BLaER1 treated with 17β-estradiol and CSF1 and Interleukin-3, amounts not matched to agents 10 nM and 100 nM (cell line): ENCODE data around the gene DNTTIP2.
"Not testable (repeated sequence)": the region's sequence is repeated elsewhere in the genome, so short reads cannot be mapped to it uniquely, and the experiment has no call there.

Experiments used
- H3K27ac ChIP-seq, 11 experiments: shearing (Covaris generic); formaldehyde crosslinking; 2 replicates each; pipeline ENCODE4 v1.8.1; 2022
- H3K27me3 ChIP-seq, 11 experiments: shearing (Covaris generic); formaldehyde crosslinking; 2 replicates each; pipeline ENCODE4 v1.8.1; 2022
- H3K36me3 ChIP-seq, 11 experiments: shearing (Covaris generic); formaldehyde crosslinking; 2 replicates each; pipeline ENCODE4 v1.8.1; 2022
- H3K4me1 ChIP-seq, 10 experiments: shearing (Covaris generic); formaldehyde crosslinking; 2 replicates each; pipeline ENCODE4 v1.8.1; 2022
- H3K4me2 ChIP-seq, 11 experiments: shearing (Covaris generic); formaldehyde crosslinking; 2 replicates each; pipeline ENCODE4 v1.8.1; 2022
- H3K4me3 ChIP-seq, 10 experiments: shearing (Covaris generic); formaldehyde crosslinking; 2 replicates each; pipeline ENCODE4 v1.8.1; 2022
- H3K9ac ChIP-seq, 11 experiments: shearing (Covaris generic); formaldehyde crosslinking; 2 replicates each; pipeline ENCODE4 v1.8.1; 2022
- H3K9me3 ChIP-seq, 11 experiments: shearing (Covaris generic); formaldehyde crosslinking; replicated peaks in 1 of 11; 2 replicates each; pipeline ENCODE4 v1.8.1; 2022
- H4K20me1 ChIP-seq, 11 experiments: shearing (Covaris generic); formaldehyde crosslinking; 2 replicates each; pipeline ENCODE4 v1.8.1; 2022
- Cebpa-rat ChIP-seq, 11 experiments: shearing (Covaris generic); IDR thresholded peaks; 2 replicates each; pipeline ENCODE4 v1.8.1; 2022

The DNTTIP2 gene, protein sequence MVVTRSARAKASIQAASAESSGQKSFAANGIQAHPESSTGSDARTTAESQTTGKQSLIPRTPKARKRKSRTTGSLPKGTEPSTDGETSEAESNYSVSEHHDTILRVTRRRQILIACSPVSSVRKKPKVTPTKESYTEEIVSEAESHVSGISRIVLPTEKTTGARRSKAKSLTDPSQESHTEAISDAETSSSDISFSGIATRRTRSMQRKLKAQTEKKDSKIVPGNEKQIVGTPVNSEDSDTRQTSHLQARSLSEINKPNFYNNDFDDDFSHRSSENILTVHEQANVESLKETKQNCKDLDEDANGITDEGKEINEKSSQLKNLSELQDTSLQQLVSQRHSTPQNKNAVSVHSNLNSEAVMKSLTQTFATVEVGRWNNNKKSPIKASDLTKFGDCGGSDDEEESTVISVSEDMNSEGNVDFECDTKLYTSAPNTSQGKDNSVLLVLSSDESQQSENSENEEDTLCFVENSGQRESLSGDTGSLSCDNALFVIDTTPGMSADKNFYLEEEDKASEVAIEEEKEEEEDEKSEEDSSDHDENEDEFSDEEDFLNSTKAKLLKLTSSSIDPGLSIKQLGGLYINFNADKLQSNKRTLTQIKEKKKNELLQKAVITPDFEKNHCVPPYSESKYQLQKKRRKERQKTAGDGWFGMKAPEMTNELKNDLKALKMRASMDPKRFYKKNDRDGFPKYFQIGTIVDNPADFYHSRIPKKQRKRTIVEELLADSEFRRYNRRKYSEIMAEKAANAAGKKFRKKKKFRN

GRCh38 chr1:93878889-93879586 lies at the start of gene DNTTIP2:
Gene DNTTIP2 (minus strand): TSS chr1:93879206. CDS start chr1:93879148, 58 bp downstream.
- Histone ChIP-seq H3K4me3 (peak within 1 kb of the TSS; percentile 87 to 98 (median 94)), H3K9ac (peak within 1 kb of the TSS; percentile 86 to 97 (median 94)), H4K20me1 (peaks cover 12 to 47% (median 43%) of the 10 kb centered on the region in 11 experiments; a peak in 20 of 22 replicates), H3K27ac (peak within 1 kb of the TSS; percentile 88 to 97 (median 93)), H3K9me3 (no peaks in the 10 kb centered on the region), H3K4me1 (peaks cover 31 to 52% (median 40%) of the 10 kb centered on the region in 10 experiments), H3K27me3 (no peaks in the 10 kb centered on the region), H3K36me3 (peaks cover 31 to 57% (median 43%) of the 10 kb centered on the region in 11 experiments), H3K4me2 (peak within 1 kb of the TSS; percentile 82 to 97 (median 93))
- no peak for TF ChIP-seq Cebpa-rat (IDR thresholded peaks at IDR 0.05)

DNA sequence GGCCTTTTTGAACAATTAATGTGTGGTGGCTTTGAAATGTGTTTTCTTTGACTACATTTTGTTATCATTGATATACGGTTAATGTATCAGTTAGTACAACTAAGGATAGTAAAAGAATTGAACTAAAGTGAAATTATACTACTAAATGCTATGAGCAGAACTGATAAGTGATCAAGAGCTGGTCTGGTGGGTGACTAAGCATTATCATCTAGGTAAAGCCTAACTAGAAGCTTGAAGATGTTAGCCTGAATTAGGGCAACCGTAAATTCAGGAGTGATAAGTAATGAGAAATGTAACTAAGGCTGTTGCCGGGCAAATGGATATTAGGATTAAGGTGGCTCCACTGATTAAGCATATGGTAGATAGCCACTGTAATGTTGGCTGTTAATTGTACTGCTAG lies 46.2 kb upstream of the DNTTIP2 start:
- no peak overlapping the region for H3K4me2 ChIP-seq
- H3K27ac ChIP-seq: no peak overlapping the region
- H3K4me1 ChIP-seq: no peaks in the 10 kb centered on the region
- no peak overlapping the region for H3K4me3 ChIP-seq
- TF ChIP-seq Cebpa-rat (IDR thresholded peaks at IDR 0.05): no peak
- no peaks in the 10 kb centered on the region for H3K27me3 ChIP-seq
- no peaks in the 10 kb centered on the region for H4K20me1 ChIP-seq
- no peaks in the 10 kb centered on the region for H3K36me3 ChIP-seq
- H3K9ac ChIP-seq: no peak overlapping the region
- peaks cover 0 to 23% (median 15%) of the 10 kb centered on the region in 11 experiments; a peak in 14 of 22 replicates for H3K9me3 ChIP-seq

DNA sequence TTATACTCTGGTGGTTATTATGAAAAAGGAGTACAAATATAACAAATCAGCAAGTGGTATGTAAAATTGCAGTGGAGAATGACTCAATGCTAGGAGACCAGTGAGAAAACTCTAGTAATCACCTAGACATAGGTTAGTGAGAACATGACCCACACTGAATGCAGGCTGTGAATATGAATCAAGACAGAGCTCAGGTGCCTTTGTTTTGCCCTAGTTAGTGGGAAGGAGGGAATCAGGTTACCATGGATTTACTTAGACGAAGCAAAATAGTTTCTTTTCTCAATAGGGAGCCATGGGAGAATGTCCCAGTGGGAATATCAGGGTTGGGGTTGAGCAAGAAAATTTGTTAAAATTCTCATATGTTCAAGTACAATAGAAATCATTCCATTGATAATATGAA lies 40.8 kb upstream of the DNTTIP2 start:
- no peaks in the 10 kb centered on the region for H3K36me3 ChIP-seq
- H3K4me3 ChIP-seq: no peak overlapping the region
- no peak overlapping the region for H3K9ac ChIP-seq
- H3K4me2 ChIP-seq: no peak overlapping the region
- H3K27ac ChIP-seq: no peak overlapping the region
- no peaks in the 10 kb centered on the region for H3K27me3 ChIP-seq
- peaks cover 0 to 10% (median 0%) of the 10 kb centered on the region in 11 experiments; a peak in 2 of 22 replicates for H3K9me3 ChIP-seq
- H4K20me1 ChIP-seq: no peaks in the 10 kb centered on the region
- no peak for TF ChIP-seq Cebpa-rat (IDR thresholded peaks at IDR 0.05)
- no peaks in the 10 kb centered on the region for H3K4me1 ChIP-seq

- Histone ChIP-seq H3K27ac (no peak overlapping the region), H3K4me1 (no peaks in the 10 kb centered on the region), H3K9me3 (peaks cover 0 to 10% (median 0%) of the 10 kb centered on the region in 11 experiments; a peak in 2 of 22 replicates), H3K4me3 (no peak overlapping the region), H3K27me3 (no peaks in the 10 kb centered on the region), H3K36me3 (no peaks in the 10 kb centered on the region), H3K4me2 (no peak overlapping the region), H4K20me1 (no peaks in the 10 kb centered on the region), H3K9ac (no peak overlapping the region)
- no peak for TF ChIP-seq Cebpa-rat (IDR thresholded peaks at IDR 0.05)
Observed at GRCh38 chr1:93917302-93917701, 38.3 kb upstream of the DNTTIP2 start.

DNA sequence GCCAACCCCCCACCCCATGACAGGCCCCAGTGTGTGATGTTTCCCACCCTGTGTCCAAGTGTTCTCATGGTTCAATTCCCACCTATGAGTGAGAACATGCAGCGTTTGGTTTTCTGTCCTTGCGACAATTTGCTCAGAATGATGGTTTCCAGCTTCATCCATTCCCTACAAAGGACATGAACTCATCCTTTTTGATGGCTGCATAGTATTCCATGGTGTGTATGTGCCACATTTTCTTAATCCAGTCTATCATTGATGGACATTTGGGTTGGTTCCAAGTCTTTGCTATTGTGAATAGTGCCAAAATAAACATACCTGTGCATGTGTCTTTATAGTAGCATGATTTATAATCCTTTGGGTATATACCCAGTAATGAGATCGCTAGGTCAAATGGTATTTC lies 31.9 kb upstream of the DNTTIP2 start:
- H3K9me3 ChIP-seq, H3K36me3 ChIP-seq, H3K27ac ChIP-seq, H3K27me3 ChIP-seq, H3K9ac ChIP-seq, H3K4me3 ChIP-seq, H3K4me2 ChIP-seq: not testable (repeated sequence)
- Histone ChIP-seq H4K20me1 (peaks cover 0 to 30% (median 6%) of the 10 kb centered on the region in 11 experiments; a peak in 9 of 22 replicates), H3K4me1 (peaks cover 16 to 31% (median 22%) of the 10 kb centered on the region in 10 experiments)

GRCh38 chr1:93910305-93910704 lies 31.3 kb upstream of the DNTTIP2 start:
- peak overlapping the region; percentile 7 to 97 (median 91); a peak in 19 of 22 replicates for H3K4me2 ChIP-seq
- H3K36me3 ChIP-seq: no peaks in the 10 kb centered on the region
- peaks cover 0 to 6% (median 0%) of the 10 kb centered on the region in 11 experiments; a peak in 3 of 22 replicates for H3K9me3 ChIP-seq
- H3K27me3 ChIP-seq: no peaks in the 10 kb centered on the region
- H3K27ac ChIP-seq: peak overlapping the region in 3 of 11 experiments; percentile 87 to 96 (median 91); a peak in 2 of 22 replicates
- H4K20me1 ChIP-seq: peaks cover 0 to 36% (median 6%) of the 10 kb centered on the region in 11 experiments; a peak in 9 of 22 replicates
- TF ChIP-seq Cebpa-rat (IDR thresholded peaks at IDR 0.05): no peak
- H3K4me3 ChIP-seq: peak overlapping the region in 9 of 10 experiments; percentile 73 to 96 (median 89); a peak in 15 of 20 replicates
- H3K4me1 ChIP-seq: peaks cover 17 to 37% (median 27%) of the 10 kb centered on the region in 10 experiments
- peak overlapping the region in 5 of 11 experiments; percentile 84 to 92 (median 88); a peak in 11 of 22 replicates for H3K9ac ChIP-seq

DNA sequence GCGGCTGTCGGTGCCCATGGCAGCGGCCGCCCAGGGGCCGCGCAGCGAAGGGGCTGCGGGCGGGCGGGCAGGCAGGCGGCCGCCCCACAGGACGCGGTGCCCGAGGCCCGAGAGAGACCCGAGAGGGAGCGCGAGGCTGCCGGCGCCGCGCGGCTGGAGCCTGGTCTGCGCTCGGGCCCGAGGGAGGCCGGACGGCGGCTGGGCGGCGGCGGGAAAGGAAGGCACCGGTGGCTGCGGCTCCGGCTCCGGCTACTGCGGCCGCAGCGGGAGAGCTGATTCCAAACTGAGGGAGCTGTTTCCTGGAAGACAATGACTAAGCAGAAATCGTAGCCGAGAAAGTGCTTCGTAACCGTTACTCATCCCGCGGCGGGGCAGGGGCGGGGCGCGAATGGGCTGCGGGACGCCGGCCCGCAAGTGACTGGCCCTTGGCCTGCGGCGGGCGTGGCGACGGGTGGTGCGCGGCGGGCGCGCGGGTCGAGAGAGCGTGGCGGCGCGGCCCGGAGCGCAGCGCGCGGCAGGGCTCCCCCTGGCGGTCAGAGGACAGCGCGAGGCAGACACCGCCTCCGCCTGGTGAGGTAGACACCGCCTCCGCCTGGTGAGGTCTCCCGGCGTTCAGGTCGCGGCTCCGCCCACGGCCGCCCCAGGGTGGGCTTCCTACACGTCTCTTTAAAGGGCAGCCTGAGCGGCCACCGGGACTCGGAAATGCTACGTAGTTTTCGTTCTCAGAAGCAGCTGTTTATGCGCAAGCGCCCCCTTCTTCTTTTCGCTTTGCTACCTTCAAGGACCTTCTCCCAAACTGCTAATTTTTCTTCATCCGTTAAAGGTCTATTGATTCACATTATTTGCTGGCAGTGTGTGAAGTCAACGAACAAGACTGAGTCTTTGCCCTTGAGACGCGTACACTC lies 30.4 kb upstream of the DNTTIP2 start, which contains the start of gene GCLM:
GCLM (minus strand) TSS at position 285 of the 905 bp plus-strand sequence; CDS start at position 18, 267 bp downstream.
- peak within 1 kb of the TSS; percentile 73 to 96 (median 89) for H3K27ac ChIP-seq
- peaks cover 0 to 6% (median 0%) of the 10 kb centered on the region in 11 experiments; a peak in 3 of 22 replicates for H3K9me3 ChIP-seq
- H4K20me1 ChIP-seq: peaks cover 0 to 45% (median 6%) of the 10 kb centered on the region in 11 experiments; a peak in 9 of 22 replicates
- peaks cover 27 to 46% (median 36%) of the 10 kb centered on the region in 10 experiments for H3K4me1 ChIP-seq
- H3K4me3 ChIP-seq: peak within 1 kb of the TSS; percentile 73 to 96 (median 90)
- H3K36me3 ChIP-seq: no peaks in the 10 kb centered on the region
- H3K9ac ChIP-seq: peak within 1 kb of the TSS; percentile 84 to 97 (median 91)
- H3K27me3 ChIP-seq: no peaks in the 10 kb centered on the region
- peak within 1 kb of the TSS; percentile 84 to 97 (median 91) for H3K4me2 ChIP-seq
- TF ChIP-seq Cebpa-rat (IDR thresholded peaks at IDR 0.05): no peak
